Nephron progenitor cell (in vitro differentiated cells): ENCODE results near the gene PCBP4.

Experiments used
- DNase-seq: peaks from one replicate; pipeline ENCODE4 v3.0.0; 2021
- H3K27ac Mint-ChIP-seq: 2 replicates; pipeline ENCODE4 v1.8.0; 2021; ENCODE audit warnings: mild to moderate bottlenecking, moderate library complexity, mixed read lengths
- H3K27me3 Mint-ChIP-seq: 2 replicates; pipeline ENCODE4 v1.8.0; 2021; ENCODE audit warnings: mild to moderate bottlenecking, low read depth, mixed read lengths; ENCODE audit not compliant: poor library complexity
- H3K36me3 Mint-ChIP-seq: 2 replicates; pipeline ENCODE4 v1.8.0; 2021; ENCODE audit warnings: low read depth, mixed read lengths
- H3K4me1 Mint-ChIP-seq: 2 replicates; pipeline ENCODE4 v1.8.0; 2021; ENCODE audit warnings: mixed read lengths
- H3K4me3 Mint-ChIP-seq: 2 replicates; pipeline ENCODE4 v1.8.0; 2021; ENCODE audit warnings: mild to moderate bottlenecking, moderate library complexity, mixed read lengths
- H3K9me3 Mint-ChIP-seq: 2 replicates; pipeline ENCODE4 v1.8.0; 2021; ENCODE audit warnings: mild to moderate bottlenecking, moderate library complexity, mixed read lengths
- TF ChIP-seq, protein P1 (sequence below): fragments of 200-600 bp; sonication (generic); IDR thresholded peaks from 2 replicates; pipeline ENCODE4 v1.5.0; 2021; ENCODE audit warnings: antibody characterized with exemption

Gene PCBP4

DNA sequence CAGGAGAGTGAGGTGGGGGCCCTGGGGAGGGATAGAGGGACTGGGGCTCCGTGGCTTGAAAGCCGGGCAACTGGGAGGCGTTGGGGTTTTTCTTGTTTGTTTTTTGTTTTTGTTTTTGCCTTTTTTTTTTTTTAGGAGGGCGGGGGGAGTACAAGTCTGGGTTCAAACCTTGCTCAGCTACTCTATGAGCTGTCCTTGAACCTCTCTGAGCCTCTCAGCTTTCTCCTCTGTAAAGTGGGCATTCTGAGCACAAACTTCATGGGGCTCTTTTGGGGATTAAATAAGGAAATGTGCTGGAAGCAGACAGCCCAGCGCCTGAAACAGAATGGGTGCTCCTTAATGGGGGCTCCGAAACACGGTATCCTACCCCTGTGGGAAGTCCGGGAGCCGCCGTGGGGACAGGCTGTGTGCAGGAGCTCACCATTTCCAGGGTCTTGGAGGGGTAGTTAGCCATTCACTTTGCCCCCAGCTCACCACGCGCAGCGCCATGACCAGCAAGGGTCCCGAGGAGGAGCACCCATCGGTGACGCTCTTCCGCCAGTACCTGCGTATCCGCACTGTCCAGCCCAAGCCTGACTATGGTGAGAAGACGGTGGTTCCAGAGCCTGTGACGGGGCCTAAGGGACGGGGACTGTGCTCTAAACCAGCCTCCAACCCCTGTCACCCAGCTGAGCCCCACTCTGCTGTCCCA is 16.5 kb upstream of the PCBP4 start:
- Mint-ChIP-seq H3K36me3 (peaks cover 7% of the 10 kb centered on the region), H3K27ac (peak overlapping the region; percentile 98), H3K4me1 (peaks cover 59% of the 10 kb centered on the region), H3K9me3 (no peaks in the 10 kb centered on the region), H3K27me3 (no peaks in the 10 kb centered on the region), H3K4me3 (peak overlapping the region; percentile 88)
- DNase-seq: no peak
- TF ChIP-seq, protein P1, sequence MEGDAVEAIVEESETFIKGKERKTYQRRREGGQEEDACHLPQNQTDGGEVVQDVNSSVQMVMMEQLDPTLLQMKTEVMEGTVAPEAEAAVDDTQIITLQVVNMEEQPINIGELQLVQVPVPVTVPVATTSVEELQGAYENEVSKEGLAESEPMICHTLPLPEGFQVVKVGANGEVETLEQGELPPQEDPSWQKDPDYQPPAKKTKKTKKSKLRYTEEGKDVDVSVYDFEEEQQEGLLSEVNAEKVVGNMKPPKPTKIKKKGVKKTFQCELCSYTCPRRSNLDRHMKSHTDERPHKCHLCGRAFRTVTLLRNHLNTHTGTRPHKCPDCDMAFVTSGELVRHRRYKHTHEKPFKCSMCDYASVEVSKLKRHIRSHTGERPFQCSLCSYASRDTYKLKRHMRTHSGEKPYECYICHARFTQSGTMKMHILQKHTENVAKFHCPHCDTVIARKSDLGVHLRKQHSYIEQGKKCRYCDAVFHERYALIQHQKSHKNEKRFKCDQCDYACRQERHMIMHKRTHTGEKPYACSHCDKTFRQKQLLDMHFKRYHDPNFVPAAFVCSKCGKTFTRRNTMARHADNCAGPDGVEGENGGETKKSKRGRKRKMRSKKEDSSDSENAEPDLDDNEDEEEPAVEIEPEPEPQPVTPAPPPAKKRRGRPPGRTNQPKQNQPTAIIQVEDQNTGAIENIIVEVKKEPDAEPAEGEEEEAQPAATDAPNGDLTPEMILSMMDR: no peak

DNA sequence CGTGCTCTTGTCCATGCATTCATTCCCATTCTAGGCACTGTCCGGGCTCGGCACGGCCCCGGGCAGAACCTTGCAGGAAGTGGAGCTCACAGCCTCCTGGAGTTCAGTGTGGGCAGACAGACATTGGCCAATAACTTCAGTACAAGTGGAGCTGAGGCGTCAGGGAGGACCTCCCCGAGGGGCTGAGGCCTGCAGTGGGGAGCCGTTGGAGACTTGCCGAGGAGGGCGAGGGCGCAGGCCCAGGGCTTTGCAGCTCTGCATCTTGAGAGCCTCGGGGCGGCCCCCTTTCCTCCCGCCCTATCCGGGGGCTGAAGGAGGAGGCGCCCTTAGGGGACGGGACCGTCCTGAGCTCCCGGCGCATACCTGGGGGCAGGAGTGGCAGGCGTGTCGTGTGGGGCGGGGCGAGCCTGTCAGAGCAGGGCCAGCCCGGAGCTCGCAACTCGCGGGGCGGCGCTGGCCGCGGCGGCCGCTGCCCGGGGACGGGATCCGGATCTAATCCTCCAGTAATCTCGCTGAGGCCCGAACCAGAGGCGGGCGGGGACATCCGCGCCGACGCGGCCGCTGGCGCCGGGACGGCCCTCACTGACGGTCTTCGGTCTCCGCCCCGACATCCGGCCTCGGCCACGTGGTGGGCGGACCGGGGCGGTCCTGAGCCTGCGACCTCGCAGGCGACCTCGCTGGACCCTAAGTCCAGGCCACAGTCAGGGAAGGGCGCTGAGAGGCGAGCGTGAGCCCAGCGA is 15.8 kb upstream of the PCBP4 start, which contains the start of gene ACY1:
Gene ACY1 (plus strand): TSS at position 698 of the 740 bp plus-strand sequence. CDS start 530 bp downstream, outside the sequence.
- H3K27me3 Mint-ChIP-seq: no peaks in the 10 kb centered on the region
- peak within 1 kb of the TSS; percentile 88 for H3K4me3 Mint-ChIP-seq
- H3K4me1 Mint-ChIP-seq: peaks cover 54% of the 10 kb centered on the region
- H3K27ac Mint-ChIP-seq: peak within 1 kb of the TSS; percentile 99
- H3K36me3 Mint-ChIP-seq: peaks cover 7% of the 10 kb centered on the region
- H3K9me3 Mint-ChIP-seq: no peaks in the 10 kb centered on the region
- DNase-seq: peak; percentile 87
- TF ChIP-seq, protein P1: no peak

DNA sequence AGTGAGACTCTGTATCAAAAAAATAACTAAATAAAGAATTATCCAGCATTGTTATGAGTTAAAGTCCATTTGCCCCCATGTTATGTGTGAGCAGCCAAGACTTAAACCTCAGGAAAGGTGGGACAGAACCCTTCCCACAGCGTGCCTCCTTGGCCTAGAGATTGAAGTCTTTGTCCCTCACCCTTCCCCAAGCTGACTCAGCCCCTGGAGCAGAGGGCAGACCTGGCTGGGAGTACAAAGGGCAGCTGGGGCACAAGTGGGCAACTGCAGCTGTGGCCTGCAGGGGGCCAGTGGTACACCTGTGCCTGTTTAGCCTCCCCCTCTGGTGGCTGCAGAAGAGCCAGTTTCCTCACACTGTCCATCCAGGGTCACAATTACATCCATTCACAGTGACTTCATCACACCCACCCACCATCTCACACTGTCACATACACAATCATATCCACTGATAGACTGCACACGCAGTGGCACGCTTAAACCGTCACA is 15.1 kb upstream of the PCBP4 start:
- peaks cover 7% of the 10 kb centered on the region for H3K36me3 Mint-ChIP-seq
- H3K27me3 Mint-ChIP-seq: no peaks in the 10 kb centered on the region
- no peaks in the 10 kb centered on the region for H3K9me3 Mint-ChIP-seq
- H3K27ac Mint-ChIP-seq: peak overlapping the region; percentile 99
- H3K4me3 Mint-ChIP-seq: peak overlapping the region; percentile 88
- TF ChIP-seq, protein P1: peak; percentile 42
- no peak for DNase-seq
- peaks cover 48% of the 10 kb centered on the region for H3K4me1 Mint-ChIP-seq

- peaks cover 7% of the 10 kb centered on the region for H3K36me3 Mint-ChIP-seq
- peaks cover 64% of the 10 kb centered on the region for H3K4me1 Mint-ChIP-seq
- no peak overlapping the region for H3K4me3 Mint-ChIP-seq
- no peaks in the 10 kb centered on the region for H3K9me3 Mint-ChIP-seq
- DNase-seq: no peak
- H3K27me3 Mint-ChIP-seq: no peaks in the 10 kb centered on the region
- H3K27ac Mint-ChIP-seq: no peak overlapping the region
- TF ChIP-seq, protein P1: no peak
Measured at GRCh38 chr3:51980253-51980652, 13.0 kb upstream of the PCBP4 start.

- Mint-ChIP-seq H3K4me1 (peaks cover 59% of the 10 kb centered on the region), H3K27ac (no peak overlapping the region), H3K4me3 (no peak overlapping the region), H3K9me3 (no peaks in the 10 kb centered on the region), H3K36me3 (peaks cover 7% of the 10 kb centered on the region), H3K27me3 (peaks cover 2% of the 10 kb centered on the region)
- TF ChIP-seq, protein P1: no peak
- no peak for DNase-seq
Measured at GRCh38 chr3:51978143-51978502, 10.9 kb upstream of the PCBP4 start.
